GM19099 (cell line): ENCODE data around the gene SPG11.

Experiments
- POLR2A ChIP-seq: IDR thresholded peaks from 3 replicates; pipeline ENCODE4 v1.6.1; 2011; ENCODE audit warnings: low read depth; ENCODE audit not compliant: insufficient read length; ENCODE audit errors: extremely low read depth

SPG11 gene

GRCh38 chr15:44682211-44682610, 18.7 kb upstream of the SPG11 start:
- no peak for TF ChIP-seq POLR2A

- no peak for TF ChIP-seq POLR2A
Observed at GRCh38 chr15:44676676-44677075, 13.2 kb upstream of the SPG11 start.

GRCh38 chr15:44675911-44676310, 12.4 kb upstream of the SPG11 start:
- TF ChIP-seq POLR2A: no peak

GRCh38 chr15:44673639-44674038, 10.2 kb upstream of the SPG11 start:
- TF ChIP-seq POLR2A: no peak

- TF ChIP-seq POLR2A: no peak
Observed at GRCh38 chr15:44670087-44670950, 6.9 kb upstream of the SPG11 start.

GRCh38 chr15:44668921-44669320, 5.5 kb upstream of the SPG11 start:
- TF ChIP-seq POLR2A: no peak

GRCh38 chr15:44667039-44667360, 3.5 kb upstream of the SPG11 start:
- TF ChIP-seq POLR2A: no peak

- TF ChIP-seq POLR2A: no peak
Observed at GRCh38 chr15:44666210-44667038, 3.0 kb upstream of the SPG11 start.

GRCh38 chr15:44662478-44663409, 718 bp downstream of the SPG11 start:
- peak; percentile 72 for TF ChIP-seq POLR2A

GRCh38 chr15:44661576-44661975, 1.9 kb downstream of the SPG11 start:
- TF ChIP-seq POLR2A: no peak

- no peak for TF ChIP-seq POLR2A
Observed at GRCh38 chr15:44659056-44659455, 4.4 kb downstream of the SPG11 start.

- TF ChIP-seq POLR2A: no peak
Observed at GRCh38 chr15:44657378-44657777, 6.1 kb downstream of the SPG11 start.

- no peak for TF ChIP-seq POLR2A
Observed at GRCh38 chr15:44656913-44657312, 6.5 kb downstream of the SPG11 start.

- no peak for TF ChIP-seq POLR2A
Observed at GRCh38 chr15:44656298-44656697, 7.2 kb downstream of the SPG11 start.

- no peak for TF ChIP-seq POLR2A
Observed at GRCh38 chr15:44654858-44655257, 8.6 kb downstream of the SPG11 start.
